HG02981 (cell line): Measurements from ENCODE around the gene HOXC9.

Experiments used
- ATAC-seq: cut with Tn5 transposase; IDR thresholded peaks from one replicate; pipeline ENCODE4 v1.9.1; 2021; ENCODE audit warnings: mild to moderate bottlenecking, moderate library complexity; ENCODE audit not compliant: unreplicated experiment

HOXC9 gene

DNA sequence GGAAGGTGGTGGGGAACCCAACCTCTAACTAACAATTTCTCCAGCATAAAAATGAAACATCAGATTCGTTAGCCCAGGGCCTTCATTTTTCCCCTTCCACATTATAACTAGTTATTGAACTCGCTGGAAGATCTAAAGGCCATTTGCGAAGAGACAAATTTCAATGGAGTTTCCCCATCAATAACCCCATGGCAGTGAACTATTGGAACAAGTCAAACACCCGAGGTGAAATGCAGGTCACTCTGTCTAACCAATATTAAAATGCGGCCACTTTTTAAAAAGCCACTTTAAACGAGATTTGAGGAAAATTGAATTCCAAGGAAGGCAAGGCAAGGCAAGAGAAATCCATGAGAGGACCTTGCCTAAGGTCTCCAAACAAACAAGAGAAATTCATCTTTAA is 49.1 kb downstream of the HOXC9 start:
- ATAC-seq = no peak

DNA sequence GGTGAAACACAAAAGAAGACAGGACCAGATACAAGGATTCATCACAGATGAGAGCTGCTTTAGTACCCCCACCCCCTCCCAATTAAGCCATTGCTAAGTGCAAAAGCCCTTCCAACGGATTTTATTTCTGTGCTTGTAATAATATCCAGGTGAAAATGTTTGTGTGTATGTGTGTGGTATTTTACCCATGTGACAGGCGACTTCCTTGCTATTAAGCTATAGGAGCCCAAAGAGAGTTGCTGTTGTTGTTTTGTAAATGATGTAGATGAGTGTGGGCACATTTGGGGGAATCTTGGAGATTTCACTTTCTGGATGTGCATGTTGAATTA is 50.5 kb downstream of the HOXC9 start:
- no peak for ATAC-seq

DNA sequence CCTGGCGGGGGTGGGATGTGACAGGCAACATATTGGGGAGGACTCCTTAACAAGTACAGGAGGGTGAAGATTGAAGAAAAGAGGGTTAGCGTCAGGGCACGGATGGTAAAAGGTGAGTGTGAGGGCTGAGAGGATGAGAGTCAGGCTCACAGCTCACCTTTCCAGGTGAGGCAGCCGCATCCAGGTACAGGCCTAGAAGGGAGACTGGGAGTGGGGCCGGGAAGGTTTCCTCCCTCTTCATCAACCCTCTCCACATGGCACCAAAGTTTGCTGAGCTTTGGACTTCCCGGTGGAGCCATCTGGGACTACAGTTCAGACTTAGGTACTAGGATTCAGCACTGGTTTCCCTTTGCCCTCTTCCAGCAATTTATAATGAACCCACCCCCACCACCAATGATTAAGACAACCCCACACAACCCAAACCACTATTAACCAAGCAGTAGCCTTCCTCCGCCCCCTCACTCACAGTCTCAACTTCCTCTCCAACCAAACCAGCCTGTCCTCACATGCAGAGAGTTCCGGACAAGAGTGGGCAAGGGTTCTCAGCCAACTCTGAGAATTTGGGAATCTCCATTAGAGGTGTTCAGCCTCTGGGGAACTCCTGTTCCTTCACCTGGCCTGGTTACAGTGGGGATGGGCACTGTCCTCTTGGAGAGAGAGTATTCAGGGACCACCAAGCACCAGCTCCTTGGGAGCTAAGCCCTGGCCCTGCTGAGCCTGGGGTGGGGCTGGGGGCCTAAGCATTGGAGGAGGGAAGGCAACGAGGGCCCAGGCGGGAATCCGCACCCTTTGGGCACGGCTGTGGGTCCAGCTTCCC is 51.3 kb downstream of the HOXC9 start:
- no peak for ATAC-seq

DNA sequence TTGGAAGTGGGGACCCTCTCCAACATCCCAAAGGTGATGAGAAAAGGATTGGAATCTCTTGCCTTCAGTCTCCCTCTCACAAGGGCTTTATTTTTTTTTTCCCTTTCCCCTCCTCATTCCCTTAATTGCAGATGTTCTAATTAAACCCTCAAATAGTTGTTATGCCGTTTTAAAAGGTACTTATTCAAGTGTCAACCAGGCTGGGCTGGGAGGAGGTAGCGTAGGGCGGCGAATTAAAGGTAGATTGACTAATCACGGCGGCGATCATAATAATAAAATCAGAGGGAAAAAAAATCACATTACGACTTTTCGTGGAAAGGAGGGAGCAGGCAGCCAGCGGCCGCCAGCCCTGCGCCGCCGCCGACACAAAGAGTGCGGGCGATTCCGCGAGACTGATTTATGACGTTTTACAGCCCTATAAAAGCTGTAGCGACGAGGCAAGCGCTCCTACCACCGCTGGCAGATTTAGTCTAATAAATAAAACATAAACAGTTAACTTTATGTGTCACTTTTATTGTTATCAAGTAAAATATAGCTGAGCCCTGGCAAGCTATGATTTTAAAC is 52.0 kb downstream of the HOXC9 start:
- ATAC-seq = no peak

DNA sequence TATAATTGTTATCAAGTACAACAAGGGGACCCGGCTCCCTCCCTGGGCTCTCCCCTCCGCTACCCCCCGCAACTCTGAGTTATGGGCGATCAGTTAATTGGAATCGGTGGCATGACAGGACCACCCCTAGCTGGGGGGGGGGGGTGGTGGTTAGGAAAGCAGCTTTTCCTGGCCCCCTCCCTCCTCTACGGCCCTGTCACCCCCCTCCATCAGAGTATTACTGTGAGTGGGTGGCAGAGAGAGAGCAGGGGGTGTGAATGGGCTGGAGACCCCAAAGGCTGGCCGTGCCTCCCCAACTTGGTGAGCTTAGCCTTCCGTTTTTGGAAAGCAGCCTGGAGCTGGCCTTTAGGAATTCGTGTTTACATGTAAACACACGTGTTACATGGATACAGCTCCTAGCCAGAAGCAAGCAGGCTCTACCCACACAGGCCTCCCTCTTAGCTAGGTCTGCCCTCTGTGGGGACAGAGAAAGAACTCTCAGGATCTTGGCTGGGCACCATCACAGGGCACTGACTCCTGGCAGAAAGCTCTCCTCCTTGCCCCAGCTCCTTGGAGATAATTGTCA is 52.6 kb downstream of the HOXC9 start:
- ATAC-seq = no peak
